Activated naive CD8-positive, alpha-beta T cell treated with anti-CD3 and anti-CD28 coated beads for 36 hours (primary cell): ENCODE measurements around the gene RNF212B. TPM values are rescaled to one million over a fixed set of nuclear protein-coding genes. Genes with fewer than 3 reads are reported as not detected.
"Not testable (repeated sequence)": the region's sequence is repeated elsewhere in the genome, so short reads cannot be mapped to it uniquely, and the experiment has no call there.

Experiments
- DNase-seq: peaks from one replicate; pipeline ENCODE4 v3.0.0; 2021
- H3K27ac Mint-ChIP-seq: one replicate; pipeline ENCODE4 v1.8.0; 2022; ENCODE audit warnings: mild to moderate bottlenecking, moderate library complexity, mixed read lengths
- H3K27me3 Mint-ChIP-seq: one replicate; pipeline ENCODE4 v1.8.0; 2022; ENCODE audit warnings: mild to moderate bottlenecking, mixed read lengths
- H3K36me3 Mint-ChIP-seq: one replicate; pipeline ENCODE4 v1.8.0; 2021; ENCODE audit warnings: mild to moderate bottlenecking, mixed read lengths
- H3K4me1 Mint-ChIP-seq: one replicate; pipeline ENCODE4 v1.8.0; 2021; ENCODE audit warnings: mixed read lengths
- H3K4me3 Mint-ChIP-seq: one replicate; pipeline ENCODE4 v1.8.0; 2022; ENCODE audit warnings: mild to moderate bottlenecking, moderate library complexity, mixed read lengths
- H3K9me3 Mint-ChIP-seq: one replicate; pipeline ENCODE4 v1.8.0; 2022; ENCODE audit warnings: mixed read lengths
- total RNA-seq, 2 experiments: library from RNA; stranded (reverse); gene quantifications; one replicate each; pipeline ENCODE4 v1.2.3, GENCODE V29; 2021

Gene RNF212B, protein sequence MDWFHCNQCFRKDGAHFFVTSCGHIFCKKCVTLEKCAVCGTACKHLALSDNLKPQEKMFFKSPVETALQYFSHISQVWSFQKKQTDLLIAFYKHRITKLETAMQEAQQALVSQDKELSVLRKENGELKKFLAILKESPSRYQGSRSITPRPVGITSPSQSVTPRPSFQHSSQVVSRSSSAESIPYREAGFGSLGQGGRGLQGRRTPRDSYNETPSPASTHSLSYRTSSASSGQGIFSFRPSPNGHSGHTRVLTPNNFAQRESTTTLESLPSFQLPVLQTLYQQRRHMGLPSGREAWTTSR
- total RNA-seq: not detected

DNA sequence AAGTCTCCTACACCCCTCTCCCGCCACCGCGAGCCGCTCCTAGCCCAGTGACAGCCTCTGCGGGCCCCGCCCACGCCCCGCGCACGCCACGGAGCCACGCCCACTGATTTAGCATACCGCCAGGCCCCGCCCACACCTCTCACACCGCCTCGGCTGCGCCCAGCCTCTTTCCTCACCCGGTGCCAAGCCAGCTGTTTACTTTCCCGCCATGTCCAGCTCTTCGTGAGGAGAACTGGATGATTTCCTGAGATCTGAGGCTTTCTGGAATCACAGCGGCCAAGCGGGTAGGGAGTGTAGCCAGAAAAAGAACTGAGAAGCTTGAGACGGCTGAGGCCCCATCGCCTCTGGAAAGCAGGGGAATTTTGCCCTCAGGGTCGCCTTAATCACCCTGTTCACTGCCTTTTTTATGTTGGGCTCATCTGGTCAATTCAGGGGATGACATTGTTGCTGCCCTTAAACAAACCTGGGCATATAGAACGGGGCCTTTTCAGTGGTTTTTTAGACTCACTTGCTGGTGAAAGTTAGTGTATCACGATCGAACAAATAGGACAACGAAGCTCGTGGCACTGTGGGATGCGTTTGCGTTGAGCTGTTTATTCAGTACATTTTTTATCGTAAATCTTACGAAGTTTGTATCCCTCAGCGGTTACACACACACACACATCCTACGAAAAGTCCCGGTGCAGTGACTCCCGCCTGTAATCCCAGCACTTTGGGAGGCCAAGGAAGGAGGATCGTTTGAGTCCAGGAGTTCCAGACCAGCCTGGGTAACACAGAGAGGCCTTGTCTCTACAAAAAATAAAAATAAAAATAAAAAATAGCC is at the start of gene RNF212B:
Gene RNF212B, plus strand, starts transcription at position 165 of the 823 bp plus-strand sequence. CDS start 2,410 bp downstream, outside the sequence.
- Mint-ChIP-seq H3K36me3 (no peaks in the 10 kb centered on the region), H3K9me3 (no peaks in the 10 kb centered on the region), H3K27ac (no peak within 1 kb of the TSS), H3K4me3 (peak within 1 kb of the TSS; percentile 59), H3K27me3 (peaks cover 42% of the 10 kb centered on the region), H3K4me1 (peaks cover 3% of the 10 kb centered on the region)
- DNase-seq: peak; percentile 89

DNA sequence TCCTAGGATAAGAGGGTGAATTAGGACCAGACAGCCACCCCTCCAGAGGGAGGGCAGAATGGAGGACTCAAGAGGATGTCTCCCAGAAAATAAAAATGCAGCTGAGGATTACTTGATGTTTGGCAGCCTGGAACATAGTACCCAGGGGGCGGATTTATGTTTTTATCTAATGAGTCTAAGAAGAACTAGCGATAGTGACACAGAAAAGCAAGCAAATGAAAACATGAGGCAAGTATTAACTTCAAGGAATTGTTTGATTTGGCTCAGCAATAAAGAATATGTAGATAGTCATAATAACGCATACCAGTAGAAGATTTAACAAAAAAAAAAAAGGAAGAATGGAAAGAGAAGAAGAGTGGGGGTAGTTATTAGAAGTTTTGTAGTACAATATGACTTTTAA is 44.3 kb upstream of the RNF212B start:
- H3K9me3 Mint-ChIP-seq: no peaks in the 10 kb centered on the region
- no peak overlapping the region for H3K27ac Mint-ChIP-seq
- no peak for DNase-seq
- H3K4me1 Mint-ChIP-seq: no peaks in the 10 kb centered on the region
- H3K4me3 Mint-ChIP-seq: no peak overlapping the region
- no peaks in the 10 kb centered on the region for H3K36me3 Mint-ChIP-seq
- H3K27me3 Mint-ChIP-seq: no peaks in the 10 kb centered on the region

DNA sequence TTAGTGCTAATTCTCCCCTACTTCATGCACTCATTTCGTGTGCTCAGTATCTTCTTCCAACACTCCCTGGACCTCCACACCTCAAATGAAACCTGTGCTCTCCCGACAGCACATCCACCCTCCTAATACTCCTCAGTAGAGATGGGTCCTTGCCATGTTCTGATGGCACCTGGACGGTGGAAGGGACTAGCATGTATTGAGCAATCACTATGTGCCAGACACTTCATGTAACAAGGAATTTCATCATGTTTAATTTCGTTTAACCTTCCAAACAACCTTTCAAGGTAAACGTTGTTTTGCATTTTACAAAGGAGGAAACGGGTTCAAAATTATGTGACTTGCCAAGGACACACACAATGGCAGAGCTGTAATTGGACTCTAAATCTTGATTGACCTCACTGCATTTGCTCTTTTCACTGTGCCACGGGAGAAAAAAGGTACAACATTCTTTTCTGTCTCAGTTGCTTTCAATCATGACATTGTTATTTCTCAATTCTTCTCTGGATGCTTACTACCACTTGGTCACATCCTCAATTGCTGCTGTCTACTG is 42.1 kb upstream of the RNF212B start:
- DNase-seq: no peak
- Mint-ChIP-seq H3K4me1 (no peaks in the 10 kb centered on the region), H3K9me3 (no peaks in the 10 kb centered on the region), H3K27me3 (no peaks in the 10 kb centered on the region), H3K36me3 (no peaks in the 10 kb centered on the region), H3K4me3 (no peak overlapping the region), H3K27ac (no peak overlapping the region)

DNA sequence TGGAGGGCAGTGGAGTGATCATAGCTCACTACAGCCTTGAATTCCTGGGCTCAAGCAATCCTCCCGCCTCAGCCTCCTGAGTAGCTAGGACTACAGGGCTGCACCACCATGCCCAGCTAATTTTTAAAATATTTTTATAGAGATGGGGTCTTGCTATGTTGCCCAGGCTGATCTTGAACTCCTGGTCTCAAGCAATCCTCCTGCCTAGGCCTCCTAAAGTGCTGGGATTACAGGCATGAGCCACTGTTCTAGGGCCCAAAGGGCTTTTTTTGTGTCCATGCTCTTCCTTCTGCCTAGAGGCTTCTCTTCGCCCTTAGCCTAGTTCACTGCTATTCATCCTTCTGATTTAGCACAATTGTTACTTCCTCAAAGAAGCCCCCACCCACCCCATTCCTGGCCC is 41.2 kb upstream of the RNF212B start:
- not testable (repeated sequence) for H3K9me3 Mint-ChIP-seq, H3K36me3 Mint-ChIP-seq, H3K4me1 Mint-ChIP-seq, H3K4me3 Mint-ChIP-seq, H3K27me3 Mint-ChIP-seq, H3K27ac Mint-ChIP-seq, DNase-seq

DNA sequence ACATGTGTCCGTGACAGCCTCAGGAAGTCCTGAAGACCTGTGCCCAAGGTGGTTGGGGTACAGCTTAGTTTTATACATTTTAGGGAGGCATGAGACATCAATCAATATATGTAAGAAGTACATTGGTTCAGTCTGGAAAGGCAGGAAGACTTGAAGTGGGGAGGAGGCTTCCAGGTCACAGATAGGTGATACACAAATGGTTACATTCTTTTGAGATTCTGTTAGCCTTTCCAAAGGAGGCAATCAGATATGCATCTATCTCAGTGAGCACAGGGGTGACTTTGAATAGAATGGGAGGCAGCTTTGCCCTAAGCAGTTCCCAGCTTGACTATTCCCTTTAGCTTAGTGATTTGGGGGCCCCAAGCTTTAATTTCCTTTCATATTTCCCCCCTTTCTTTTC is 38.6 kb upstream of the RNF212B start:
- H3K36me3 Mint-ChIP-seq, DNase-seq, H3K9me3 Mint-ChIP-seq, H3K4me3 Mint-ChIP-seq, H3K27ac Mint-ChIP-seq, H3K27me3 Mint-ChIP-seq, H3K4me1 Mint-ChIP-seq: not testable (repeated sequence)

DNA sequence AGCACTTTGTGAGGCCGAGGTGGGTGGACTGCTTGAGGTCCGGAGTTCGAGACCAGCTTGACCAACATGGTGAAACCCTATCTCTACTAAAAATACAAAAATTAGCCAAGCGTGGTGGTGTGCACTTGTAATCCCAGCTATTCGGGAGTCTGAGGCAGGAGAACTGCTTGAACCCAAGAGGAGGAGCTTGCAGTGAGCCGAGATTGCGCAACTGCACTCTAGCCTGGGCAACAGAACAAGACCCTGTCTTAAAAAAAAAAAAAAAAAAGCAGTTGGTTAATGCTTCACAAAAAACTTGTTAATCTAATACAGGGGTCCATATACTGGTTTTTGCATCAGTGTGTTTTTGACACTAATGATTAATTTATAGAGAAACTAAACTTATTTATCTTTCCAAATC is 35.7 kb upstream of the RNF212B start:
- Mint-ChIP-seq H3K27me3 (no peaks in the 10 kb centered on the region), H3K36me3 (no peaks in the 10 kb centered on the region), H3K4me3 (no peak overlapping the region), H3K27ac (no peak overlapping the region), H3K4me1 (no peaks in the 10 kb centered on the region), H3K9me3 (no peaks in the 10 kb centered on the region)
- DNase-seq: no peak

DNA sequence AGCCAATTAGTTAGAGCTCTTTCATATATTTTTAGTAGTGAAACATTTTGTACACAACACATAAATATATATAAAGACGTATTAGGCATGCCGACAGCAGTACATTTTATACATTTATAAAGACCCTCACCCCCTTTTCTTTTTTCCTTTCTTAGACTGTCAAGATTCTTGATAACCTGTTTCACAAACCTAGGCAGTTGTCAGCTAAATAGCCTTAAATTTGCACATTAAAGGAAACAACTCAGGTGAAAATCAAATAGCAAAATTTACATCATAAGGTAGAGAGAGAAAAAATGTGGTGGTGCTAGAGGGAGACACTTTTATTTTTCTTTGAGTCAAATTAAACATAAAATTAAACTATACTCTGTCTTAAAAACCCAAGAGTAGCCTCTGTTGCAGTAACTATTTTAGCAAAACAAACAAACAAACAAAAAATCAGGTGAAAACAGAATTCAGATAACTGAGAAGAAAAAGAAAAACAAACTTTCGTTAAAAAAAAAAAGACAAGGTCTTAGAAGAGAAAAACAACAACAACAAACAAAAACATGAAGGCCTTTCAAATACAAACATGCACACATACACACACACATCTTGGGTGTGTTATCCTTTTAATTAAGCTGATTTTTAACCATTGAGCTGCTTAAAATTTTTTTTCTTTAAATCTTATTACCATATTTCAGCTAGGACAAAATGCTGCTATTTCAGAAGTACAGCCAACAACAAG is 31.2 kb upstream of the RNF212B start:
- no peak overlapping the region for H3K4me3 Mint-ChIP-seq
- no peaks in the 10 kb centered on the region for H3K9me3 Mint-ChIP-seq
- H3K36me3 Mint-ChIP-seq: no peaks in the 10 kb centered on the region
- no peak overlapping the region for H3K27ac Mint-ChIP-seq
- DNase-seq: no peak
- peaks cover 2% of the 10 kb centered on the region for H3K4me1 Mint-ChIP-seq
- peaks cover 22% of the 10 kb centered on the region for H3K27me3 Mint-ChIP-seq

DNA sequence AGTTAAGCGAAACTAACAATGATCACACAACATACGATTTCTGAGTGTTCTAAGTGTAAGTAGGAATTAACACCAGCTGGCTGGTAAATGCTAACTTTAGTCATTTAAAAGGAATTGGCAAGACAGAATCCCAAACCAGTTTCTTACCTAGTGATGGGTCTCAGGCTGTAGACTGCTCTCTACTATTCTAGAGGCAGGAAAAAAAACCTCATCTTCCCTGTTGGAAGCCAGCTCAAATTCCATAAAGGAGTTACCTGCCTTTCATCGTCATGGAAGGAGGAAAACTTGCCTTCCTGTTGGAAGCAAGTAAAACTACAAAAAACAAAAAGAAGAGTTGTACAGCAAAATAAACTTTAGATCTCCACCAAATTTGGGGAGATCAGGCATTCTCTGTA is 30.6 kb upstream of the RNF212B start:
- Mint-ChIP-seq H3K4me1 (peaks cover 2% of the 10 kb centered on the region), H3K27me3 (peaks cover 22% of the 10 kb centered on the region), H3K36me3 (no peaks in the 10 kb centered on the region), H3K9me3 (no peaks in the 10 kb centered on the region), H3K4me3 (no peak overlapping the region), H3K27ac (no peak overlapping the region)
- DNase-seq: no peak

DNA sequence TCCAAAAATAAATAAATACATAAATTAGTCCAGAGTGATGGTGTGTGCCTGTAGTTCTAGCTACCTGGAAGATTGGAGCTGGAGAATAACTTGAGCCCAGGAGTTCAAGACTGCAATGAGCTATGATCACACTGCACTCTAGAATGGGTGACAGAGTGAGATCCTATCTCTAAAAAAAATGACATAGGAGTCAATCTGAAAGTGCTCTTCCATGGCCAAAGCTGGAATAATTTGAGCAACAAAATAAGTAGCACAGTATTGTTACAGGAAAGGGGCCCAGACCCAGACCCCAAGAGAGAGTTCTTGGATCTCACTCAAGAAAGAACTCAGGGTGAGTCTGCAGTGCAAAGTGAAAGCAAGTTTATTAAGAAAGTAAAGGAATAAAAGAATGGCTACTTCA is 29.4 kb upstream of the RNF212B start:
- Mint-ChIP-seq H3K4me1 (peaks cover 2% of the 10 kb centered on the region), H3K36me3 (no peaks in the 10 kb centered on the region), H3K27me3 (peaks cover 22% of the 10 kb centered on the region), H3K4me3 (no peak overlapping the region), H3K27ac (no peak overlapping the region), H3K9me3 (no peaks in the 10 kb centered on the region)
- DNase-seq: no peak

DNA sequence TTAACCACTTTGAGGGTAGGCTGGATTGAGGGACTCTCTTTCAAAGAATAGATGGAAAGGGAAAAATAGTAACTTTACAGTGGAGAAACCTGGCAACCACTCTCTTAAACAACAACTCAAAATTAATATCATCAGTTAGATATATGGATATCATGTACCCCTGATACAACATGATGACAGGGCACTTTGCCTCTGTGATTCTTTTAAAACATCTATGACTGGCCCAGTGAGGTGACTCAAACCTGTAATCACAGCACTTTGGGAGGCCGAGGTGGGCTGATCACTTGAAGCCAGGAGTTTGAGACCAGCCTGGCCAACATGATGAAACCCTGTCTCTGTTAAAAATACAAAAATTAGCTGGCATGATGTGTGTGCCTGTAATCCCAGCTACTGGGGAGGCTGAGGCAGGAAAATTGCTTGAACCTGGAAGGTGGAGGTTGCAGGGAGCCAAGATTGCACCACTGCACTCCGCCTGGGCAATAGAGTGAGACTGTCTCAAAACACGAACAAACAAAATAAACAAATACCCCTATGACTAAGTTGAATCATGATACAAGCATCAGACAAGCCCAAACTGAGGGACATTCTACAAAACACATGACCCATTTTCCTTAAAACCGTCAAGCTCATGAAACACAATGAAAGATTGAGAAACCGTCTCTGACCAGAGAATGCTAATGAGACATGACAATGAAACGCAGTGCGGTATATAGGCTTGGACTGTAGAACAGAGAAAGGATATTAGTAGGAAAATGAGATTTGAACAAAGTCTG is 27.9 kb upstream of the RNF212B start:
- no peak for DNase-seq
- H3K36me3 Mint-ChIP-seq: no peaks in the 10 kb centered on the region
- peaks cover under 1% of the 10 kb centered on the region for H3K9me3 Mint-ChIP-seq
- no peak overlapping the region for H3K4me3 Mint-ChIP-seq
- peaks cover 22% of the 10 kb centered on the region for H3K27me3 Mint-ChIP-seq
- no peak overlapping the region for H3K27ac Mint-ChIP-seq
- H3K4me1 Mint-ChIP-seq: peaks cover 2% of the 10 kb centered on the region

DNA sequence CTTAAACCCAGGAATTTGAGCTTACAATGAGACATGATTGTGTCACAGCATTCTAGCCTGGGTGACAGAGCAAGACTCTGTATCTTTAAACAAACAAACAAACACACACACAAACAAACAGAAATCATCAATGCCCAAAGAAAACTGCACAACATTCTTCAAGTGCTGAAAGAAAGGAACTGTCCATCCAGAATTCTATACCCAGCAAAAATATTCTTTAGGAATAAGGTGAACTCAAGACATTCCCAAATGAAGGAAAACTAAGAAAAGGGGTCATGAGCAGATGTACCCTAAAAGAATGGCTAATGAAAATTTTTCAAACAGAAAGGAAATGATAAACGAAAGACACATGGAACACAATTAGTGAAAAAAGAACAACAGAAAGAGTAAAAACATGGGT is 22.3 kb upstream of the RNF212B start:
- no peak overlapping the region for H3K4me3 Mint-ChIP-seq
- peaks cover 30% of the 10 kb centered on the region for H3K27me3 Mint-ChIP-seq
- no peaks in the 10 kb centered on the region for H3K36me3 Mint-ChIP-seq
- peaks cover 5% of the 10 kb centered on the region for H3K9me3 Mint-ChIP-seq
- DNase-seq: no peak
- no peak overlapping the region for H3K27ac Mint-ChIP-seq
- no peaks in the 10 kb centered on the region for H3K4me1 Mint-ChIP-seq

DNA sequence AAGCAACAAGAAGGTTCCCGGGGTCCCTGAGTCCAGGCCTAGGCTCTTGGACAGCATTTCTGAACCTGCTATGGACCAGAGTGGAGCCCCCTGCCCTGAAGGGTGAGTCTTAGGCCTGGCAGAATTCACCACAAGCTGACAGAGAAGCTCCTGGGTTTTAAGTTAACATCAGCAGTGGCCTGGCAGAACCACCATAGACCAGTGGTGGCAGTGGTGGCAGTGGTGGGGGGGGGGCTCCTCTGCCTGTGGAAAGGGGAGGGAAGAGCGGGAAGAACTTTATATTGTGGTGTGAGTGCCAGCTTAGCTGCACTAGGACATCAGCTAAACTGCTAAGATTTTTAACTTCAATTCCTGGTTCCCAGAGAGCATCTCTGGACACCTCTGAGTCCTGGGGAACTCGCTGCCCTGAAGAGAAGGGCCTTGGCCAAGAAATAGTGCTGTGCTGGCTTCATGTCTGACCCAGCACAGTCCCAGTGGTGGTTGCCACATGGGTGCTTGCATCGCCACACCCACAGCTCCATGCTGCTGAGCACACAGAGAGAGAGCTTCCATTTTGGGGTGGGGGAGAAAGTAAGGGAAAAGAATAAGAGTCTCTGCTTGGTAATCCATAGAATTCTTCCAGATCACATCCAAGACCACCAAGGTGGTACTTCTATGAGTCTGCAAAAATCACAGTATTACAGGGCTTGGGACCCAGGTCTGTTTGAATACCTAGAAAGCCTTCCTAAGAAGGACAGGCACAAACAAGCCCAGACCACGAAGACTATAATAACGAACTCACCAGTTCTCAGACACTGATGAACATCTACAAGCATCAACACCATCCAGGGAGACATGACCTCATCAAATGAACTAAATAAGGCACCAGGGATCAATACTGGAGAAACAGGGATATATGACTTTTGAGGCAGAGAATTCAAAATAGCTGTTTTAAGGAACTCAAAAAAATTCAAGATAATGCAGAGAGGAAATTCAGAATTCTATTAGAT is 20.4 kb upstream of the RNF212B start:
- no peaks in the 10 kb centered on the region for H3K4me1 Mint-ChIP-seq
- no peaks in the 10 kb centered on the region for H3K36me3 Mint-ChIP-seq
- no peak overlapping the region for H3K4me3 Mint-ChIP-seq
- H3K27ac Mint-ChIP-seq: no peak overlapping the region
- H3K27me3 Mint-ChIP-seq: peaks cover 41% of the 10 kb centered on the region
- DNase-seq: no peak
- H3K9me3 Mint-ChIP-seq: peaks cover 5% of the 10 kb centered on the region

DNA sequence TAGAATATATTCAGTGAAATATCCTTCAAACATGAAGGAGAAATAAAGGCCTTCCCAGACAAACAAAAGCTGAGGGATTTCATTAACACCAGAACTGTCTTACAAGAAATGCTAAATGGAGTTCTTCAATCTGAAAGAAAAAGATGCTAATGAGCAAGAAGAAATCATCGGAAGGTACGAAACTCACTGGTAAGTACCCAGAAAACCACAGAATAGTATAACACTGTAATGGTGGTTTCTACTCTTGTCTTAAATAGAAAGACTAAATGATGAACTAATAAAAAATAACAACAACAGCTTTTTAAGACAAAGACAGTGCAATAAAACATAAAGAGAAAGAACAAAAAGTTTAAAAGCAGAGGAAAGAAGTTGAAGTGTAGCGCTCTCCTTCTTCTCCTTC is 18.7 kb upstream of the RNF212B start:
- Mint-ChIP-seq H3K4me1 (no peaks in the 10 kb centered on the region), H3K27ac (no peak overlapping the region), H3K27me3 (peaks cover 41% of the 10 kb centered on the region), H3K4me3 (no peak overlapping the region), H3K36me3 (no peaks in the 10 kb centered on the region), H3K9me3 (peaks cover 5% of the 10 kb centered on the region)
- no peak for DNase-seq

DNA sequence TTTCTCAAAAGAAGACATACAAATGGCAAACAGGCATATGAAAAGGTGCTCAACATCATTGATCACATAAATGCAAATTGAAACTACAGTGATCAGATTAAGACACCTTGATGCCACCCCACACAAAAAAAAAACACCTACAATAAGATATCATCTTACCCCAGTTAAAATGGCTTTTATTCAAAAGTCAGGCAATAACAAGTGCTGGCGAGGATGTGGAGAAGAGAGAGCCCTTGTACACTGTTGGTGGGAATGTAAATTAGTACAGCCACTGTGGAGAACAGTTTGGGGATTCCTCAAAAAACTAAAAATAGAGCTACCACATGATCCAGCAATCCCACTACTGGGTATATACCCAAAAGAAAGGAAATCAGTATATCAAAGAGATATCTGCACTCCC is 12.8 kb upstream of the RNF212B start:
- H3K4me3 Mint-ChIP-seq, H3K27ac Mint-ChIP-seq, H3K36me3 Mint-ChIP-seq, H3K4me1 Mint-ChIP-seq, H3K9me3 Mint-ChIP-seq, DNase-seq: not testable (repeated sequence)
- H3K27me3 Mint-ChIP-seq: peaks cover 33% of the 10 kb centered on the region
